Measurements from ENCODE around the gene POLR1C.
"Not testable (repeated sequence)": the region's sequence is repeated elsewhere in the genome, so short reads cannot be mapped to it uniquely, and the experiment has no call there.

Gene POLR1C

GRCh38 chr6:43493230-43493629 lies 23.7 kb upstream of the POLR1C start:
- no peak for DNase-seq (ENCODE audit: low spot score)

- no peak for DNase-seq (ENCODE audit: low spot score)
These were observed 23.1 kb upstream of the POLR1C start for GRCh38 chr6:43493833-43494232.

- DNase-seq (ENCODE audit: low spot score), result no peak
These were observed 22.6 kb upstream of the POLR1C start for GRCh38 chr6:43494321-43494720.

GRCh38 chr6:43494766-43495165 lies 22.1 kb upstream of the POLR1C start:
- DNase-seq (ENCODE audit: low spot score), result no peak

GRCh38 chr6:43495409-43495941 lies 21.4 kb upstream of the POLR1C start:
- DNase-seq (ENCODE audit: low spot score), result no peak

GRCh38 chr6:43496370-43497128 lies 20.3 kb upstream of the POLR1C start:
- DNase-seq (ENCODE audit: low spot score), result no peak

- DNase-seq (ENCODE audit: low spot score), result no peak
These were observed 19.8 kb upstream of the POLR1C start for GRCh38 chr6:43497129-43497396.

GRCh38 chr6:43497689-43498088 lies 19.2 kb upstream of the POLR1C start:
- no peak for DNase-seq (ENCODE audit: low spot score)

GRCh38 chr6:43498291-43498690 lies 18.6 kb upstream of the POLR1C start:
- DNase-seq (ENCODE audit: low spot score), result not testable (repeated sequence)

- no peak for DNase-seq (ENCODE audit: low spot score)
These were observed 17.7 kb upstream of the POLR1C start for GRCh38 chr6:43499028-43499815.

- DNase-seq (ENCODE audit: low spot score), result no peak
These were observed 16.0 kb upstream of the POLR1C start for GRCh38 chr6:43500921-43501320.

- no peak for DNase-seq (ENCODE audit: low spot score)
These were observed 14.2 kb upstream of the POLR1C start for GRCh38 chr6:43502666-43503065.

GRCh38 chr6:43503443-43503842 lies 13.4 kb upstream of the POLR1C start:
- no peak for DNase-seq (ENCODE audit: low spot score)

GRCh38 chr6:43504756-43505593 lies 11.9 kb upstream of the POLR1C start:
- no peak for DNase-seq (ENCODE audit: low spot score)

- DNase-seq (ENCODE audit: low spot score), result no peak
These were observed 11.2 kb upstream of the POLR1C start for GRCh38 chr6:43505718-43506117.

- no peak for DNase-seq (ENCODE audit: low spot score)
These were observed 10.7 kb upstream of the POLR1C start for GRCh38 chr6:43506171-43506570.

GRCh38 chr6:43506667-43507471 lies 10.0 kb upstream of the POLR1C start:
- peak; percentile 77 for DNase-seq (ENCODE audit: low spot score)

GRCh38 chr6:43508481-43509141 lies 8.3 kb upstream of the POLR1C start:
- DNase-seq (ENCODE audit: low spot score), result no peak

GRCh38 chr6:43509142-43509983 lies 7.5 kb upstream of the POLR1C start:
- no peak for DNase-seq (ENCODE audit: low spot score)

Data from germinal center (tissue), 1 donor.